H1 (cell line): ENCODE results near the gene ZNF618. TPM values are rescaled to one million over a fixed set of nuclear protein-coding genes. Genes with fewer than 3 reads are reported as not detected.

Experiments
- CTCF ChIA-PET: fragments of 300-600 bp; sonication (Branson Sonifier 250); formaldehyde crosslinking; loops from one replicate; lab custom pipeline; 2021; ENCODE audit not compliant: partially characterized antibody; lab: Charles Lee
- POLR2A ChIA-PET: fragments of 300-600 bp; sonication (Branson Sonifier 250); formaldehyde crosslinking; loops from one replicate; lab custom pipeline; 2021; ENCODE audit warnings: inconsistent platforms; ENCODE audit not compliant: partially characterized antibody; lab: Charles Lee
- DNase-seq, 2 experiments: peaks; one replicate each; pipeline versions ENCODE4 v3.0.0 to v3.0.0-alpha.2; 2010 to 2022; ENCODE audit warnings: low spot score in 2 of 2, low read depth in 1 of 2, mixed read lengths in 1 of 2
- FAIRE-seq: peaks from 2 replicates; lab custom pipeline; 2011; peaks lifted over from hg19 to GRCh38; lab: Jason Lieb, UNC
- H2AFZ ChIP-seq: 2 replicates; pipeline ENCODE4 v1.8.1; 2012; ENCODE audit warnings: low read length, inconsistent platforms
- H2AK5ac ChIP-seq: 2 replicates; pipeline ENCODE4 v1.6.1; 2013; ENCODE audit warnings: low read depth, low read length
- H2BK120ac ChIP-seq: replicated peaks from 2 replicates; pipeline ENCODE3; 2013; ENCODE audit warnings: low read depth, low read length, inconsistent platforms
- H2BK12ac ChIP-seq: 2 replicates; pipeline ENCODE4 v1.6.1; 2013; ENCODE audit warnings: low read depth, low read length
- H2BK15ac ChIP-seq: 2 replicates; pipeline ENCODE4 v1.6.1; 2013; ENCODE audit warnings: low read length
- H2BK20ac ChIP-seq: 2 replicates; pipeline ENCODE4 v1.6.1; 2013; ENCODE audit warnings: low read length
- H2BK5ac ChIP-seq: 2 replicates; pipeline ENCODE4 v1.6.1; 2013; ENCODE audit warnings: low read depth, low read length
- H3K14ac ChIP-seq: 2 replicates; pipeline ENCODE4 v1.6.1; 2013; ENCODE audit warnings: inconsistent platforms; ENCODE audit not compliant: insufficient read length
- H3K18ac ChIP-seq: 2 replicates; pipeline ENCODE4 v1.6.1; 2013; ENCODE audit warnings: low read length; ENCODE audit errors: extremely low read depth
- H3K23ac ChIP-seq: 2 replicates; pipeline ENCODE4 v1.6.1; 2013; ENCODE audit warnings: inconsistent platforms; ENCODE audit not compliant: insufficient read length
- H3K23me2 ChIP-seq: 2 replicates; pipeline ENCODE4 v1.6.1; 2013; ENCODE audit warnings: low read depth, low read length
- H3K27ac ChIP-seq: 2 replicates; pipeline ENCODE4 v1.6.1; 2011; ENCODE audit warnings: low read depth, low read length, inconsistent platforms
- H3K27me3 ChIP-seq, 4 experiments: replicated peaks in 1 of 4; 1 replicate in 1 of 4; 2 replicates in 3 of 4; pipeline versions ENCODE4 v1.6.1 to v1.8.1; 2011 to 2013; ENCODE audit warnings: low read length in 3 of 4, mild to moderate bottlenecking in 3 of 4, inconsistent platforms in 2 of 4, mixed read lengths in 2 of 4, moderate library complexity in 1 of 4; ENCODE audit not compliant: control insufficient read depth in 3 of 4, insufficient read depth in 3 of 4; ENCODE audit errors: extremely low read depth in 1 of 4
- H3K36me3 ChIP-seq, 4 experiments: 2 replicates each; pipeline versions ENCODE4 v1.6.1 to v1.8.1; 2011 to 2013; ENCODE audit warnings: mild to moderate bottlenecking in 4 of 4, low read length in 3 of 4, moderate library complexity in 2 of 4, control low read depth in 1 of 4, inconsistent platforms in 1 of 4; ENCODE audit not compliant: insufficient read depth in 4 of 4, control insufficient read depth in 2 of 4
- H3K4ac ChIP-seq: replicated peaks from 2 replicates; pipeline ENCODE3; 2013; ENCODE audit warnings: low read length, low read depth, mixed read lengths, inconsistent platforms; ENCODE audit not compliant: insufficient read length
- H3K4me1 ChIP-seq, 4 experiments: replicated peaks in 1 of 4; 1 replicate in 1 of 4; 2 replicates in 3 of 4; pipeline versions ENCODE4 v1.6.1 to v1.8.1; 2011 to 2013; ENCODE audit warnings: low read length in 3 of 4, inconsistent platforms in 2 of 4, mixed read lengths in 1 of 4; ENCODE audit not compliant: insufficient read depth in 4 of 4, control insufficient read depth in 3 of 4
- H3K4me2 ChIP-seq, 2 experiments: 2 replicates each; pipeline versions ENCODE4 v1.6.1 to v1.8.1; 2011 to 2013; ENCODE audit warnings: low read depth in 2 of 2, low read length in 2 of 2, control low read depth in 1 of 2, inconsistent platforms in 1 of 2, mild to moderate bottlenecking in 1 of 2; ENCODE audit not compliant: insufficient read depth in 1 of 2
- H3K4me3 ChIP-seq, 4 experiments: fragments of 200-600, 300-600 bp in 1 of 4; sonication (generic), shearing (Covaris generic), sonication (Bioruptor Twin) in 1 of 4; 2 replicates each; pipeline versions ENCODE4 v1.5.1 to v1.8.1; 2011 to 2016; ENCODE audit warnings: low read length in 4 of 4, low read depth in 3 of 4, control low read depth in 2 of 4, inconsistent platforms in 2 of 4, mild to moderate bottlenecking in 2 of 4, mixed read lengths in 1 of 4, moderate library complexity in 1 of 4; ENCODE audit not compliant: insufficient read depth in 2 of 4; ENCODE audit errors: extremely low read depth in 1 of 4
- H3K56ac ChIP-seq: replicated peaks from 2 replicates; pipeline ENCODE3; 2013; ENCODE audit warnings: low read depth, mild to moderate bottlenecking, mixed read lengths, low read length, inconsistent platforms; ENCODE audit not compliant: insufficient read length
- H3K79me1 ChIP-seq: 2 replicates; pipeline ENCODE4 v1.6.1; 2013; ENCODE audit warnings: low read depth, low read length, control low read depth
- H3K79me2 ChIP-seq, 2 experiments: 2 replicates each; pipeline versions ENCODE4 v1.6.1 to v1.8.1; 2012 to 2013; ENCODE audit warnings: low read length in 2 of 2, mild to moderate bottlenecking in 2 of 2, inconsistent platforms in 1 of 2; ENCODE audit not compliant: insufficient read depth in 2 of 2, control insufficient read depth in 1 of 2
- H3K9ac ChIP-seq, 4 experiments: replicated peaks in 1 of 4; 1 replicate in 1 of 4; 2 replicates in 3 of 4; pipeline versions ENCODE4 v1.6.1 to v1.8.1; 2011 to 2013; ENCODE audit warnings: low read depth in 3 of 4, low read length in 3 of 4, control low read depth in 2 of 4, mild to moderate bottlenecking in 2 of 4, moderate library complexity in 2 of 4, inconsistent platforms in 1 of 4; ENCODE audit errors: extremely low read depth in 1 of 4
- H3K9me3 ChIP-seq, 2 experiments: 2 replicates each; pipeline versions ENCODE4 v1.6.1 to v1.8.1; 2012 to 2013; ENCODE audit warnings: mild to moderate bottlenecking in 2 of 2, moderate library complexity in 2 of 2, control low read depth in 1 of 2, inconsistent platforms in 1 of 2, low read depth in 1 of 2, low read length in 1 of 2, mixed read lengths in 1 of 2; ENCODE audit not compliant: insufficient read depth in 2 of 2
- H4K20me1 ChIP-seq, 2 experiments: replicated peaks in 1 of 2; 2 replicates each; pipeline versions ENCODE3 to v1.8.1; 2011 to 2013; ENCODE audit warnings: inconsistent platforms in 2 of 2, low read length in 2 of 2, mild to moderate bottlenecking in 1 of 2; ENCODE audit not compliant: insufficient read depth in 2 of 2, control insufficient read depth in 1 of 2
- H4K5ac ChIP-seq: 2 replicates; pipeline ENCODE4 v1.6.1; 2013; ENCODE audit warnings: low read length, low read depth, mixed read lengths, inconsistent platforms; ENCODE audit not compliant: insufficient read length
- H4K8ac ChIP-seq: 2 replicates; pipeline ENCODE4 v1.8.0; 2013; ENCODE audit warnings: mild to moderate bottlenecking, moderate library complexity, low read length, inconsistent platforms; ENCODE audit not compliant: insufficient read depth; ENCODE audit errors: extremely low read depth
- H4K91ac ChIP-seq: replicated peaks from 2 replicates; pipeline ENCODE3; 2013; ENCODE audit warnings: low read length, mixed read lengths, inconsistent platforms; ENCODE audit not compliant: insufficient read length
- polyA plus RNA-seq, 7 experiments: library from polyadenylated mRNA; depleted of rRNA in 3 of 7; stranded (reverse) in 5 of 7; unstranded in 2 of 7; fragments of >200 nt in 5 of 7; fragments of 200-250 nt in 2 of 7; gene quantifications; 1 replicate in 5 of 7; 2 replicates in 1 of 7; 4 replicates in 1 of 7; pipeline versions ENCODE4 v1.2.1 to v1.2.3, GENCODE V29; 2011 to 2013; ENCODE audit warnings: missing spikeins in 2 of 7, mixed read lengths in 2 of 7
- total RNA-seq: library from RNA; stranded (reverse); fragmentation: NEBNext Ultra II Directional; extraction: Animal tissue kit (Norgen Biotek cat#: 25700); gene quantifications from 2 replicates; pipeline ENCODE4 v1.2.1, GENCODE V29; 2021
- TF ChIP-seq, protein P1 (sequence below): fragments of 300-600 bp; sonication (generic); IDR thresholded peaks from 2 replicates; pipeline ENCODE4 v1.7.1; 2012; ENCODE audit warnings: low read length, moderate library complexity, mild to moderate bottlenecking, inconsistent platforms; ENCODE audit not compliant: insufficient replicate concordance

ZNF618 gene
- total and polyA plus RNA-seq, 2 of the 8 experiments (the other 6 are each of a cell fraction or from before 2014, with no cell fraction given): 9.6 to 28.5 TPM

DNA sequence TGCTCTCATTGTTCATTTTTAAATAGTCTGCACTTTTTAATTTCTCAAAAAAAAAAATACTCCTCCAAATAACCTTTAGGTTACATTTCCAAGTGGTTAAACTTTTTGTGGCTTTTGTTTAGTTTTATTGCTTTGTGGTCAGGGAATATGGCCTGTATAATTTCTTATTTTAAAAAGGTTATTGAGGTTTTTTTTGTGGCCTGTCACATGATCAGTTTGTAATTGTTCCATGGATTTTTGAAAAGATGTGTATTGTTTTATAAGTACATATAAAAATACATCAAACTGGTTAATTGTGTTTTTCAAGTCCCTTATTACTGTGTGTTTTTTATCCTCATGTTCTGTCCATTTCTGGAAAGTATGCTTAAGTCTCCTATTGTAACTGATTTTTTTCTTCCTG, 64.0 kb downstream of the ZNF618 start:
- Histone ChIP-seq H4K91ac (no peak overlapping the region), H3K4me1 (peaks cover 0 to 10% (median 5%) of the 10 kb centered on the region in 4 experiments; a peak in 4 of 7 replicates), H4K20me1 (peaks cover 2 to 3% of the 10 kb centered on the region in 2 experiments), H2AFZ (no peak overlapping the region), H3K18ac (no peak overlapping the region), H3K27me3 (no peaks in the 10 kb centered on the region), H2BK5ac (no peak overlapping the region), H3K4me3 (no peak overlapping the region), H2BK120ac (no peak overlapping the region), H3K14ac (no peak overlapping the region), H3K4me2 (no peak overlapping the region), H3K79me1 (peaks cover 4% of the 10 kb centered on the region), H2BK15ac (no peak overlapping the region), H3K23ac (no peak overlapping the region), H3K4ac (no peak overlapping the region), H3K56ac (no peak overlapping the region), H2BK20ac (no peak overlapping the region), H3K79me2 (peaks cover 0 to 11% of the 10 kb centered on the region in 2 experiments; a peak in 2 of 4 replicates), H2BK12ac (no peak overlapping the region), H3K23me2 (no peaks in the 10 kb centered on the region), H4K5ac (no peak overlapping the region), H3K9me3 (no peaks in the 10 kb centered on the region), H2AK5ac (no peak overlapping the region), H3K36me3 (no peaks in the 10 kb centered on the region), H4K8ac (no peak overlapping the region), H3K27ac (no peak overlapping the region), H3K9ac (no peak overlapping the region)
- ChIA-PET POLR2A (no interaction called here), CTCF (interaction anchor here (1.2 kb wide), 1 partner anchor 86 kb away, joined by 4 read pairs; no protein-coding TSS in a partner anchor)
- DNase-seq: no peak
- no peak for FAIRE-seq
- TF ChIP-seq, protein P1, sequence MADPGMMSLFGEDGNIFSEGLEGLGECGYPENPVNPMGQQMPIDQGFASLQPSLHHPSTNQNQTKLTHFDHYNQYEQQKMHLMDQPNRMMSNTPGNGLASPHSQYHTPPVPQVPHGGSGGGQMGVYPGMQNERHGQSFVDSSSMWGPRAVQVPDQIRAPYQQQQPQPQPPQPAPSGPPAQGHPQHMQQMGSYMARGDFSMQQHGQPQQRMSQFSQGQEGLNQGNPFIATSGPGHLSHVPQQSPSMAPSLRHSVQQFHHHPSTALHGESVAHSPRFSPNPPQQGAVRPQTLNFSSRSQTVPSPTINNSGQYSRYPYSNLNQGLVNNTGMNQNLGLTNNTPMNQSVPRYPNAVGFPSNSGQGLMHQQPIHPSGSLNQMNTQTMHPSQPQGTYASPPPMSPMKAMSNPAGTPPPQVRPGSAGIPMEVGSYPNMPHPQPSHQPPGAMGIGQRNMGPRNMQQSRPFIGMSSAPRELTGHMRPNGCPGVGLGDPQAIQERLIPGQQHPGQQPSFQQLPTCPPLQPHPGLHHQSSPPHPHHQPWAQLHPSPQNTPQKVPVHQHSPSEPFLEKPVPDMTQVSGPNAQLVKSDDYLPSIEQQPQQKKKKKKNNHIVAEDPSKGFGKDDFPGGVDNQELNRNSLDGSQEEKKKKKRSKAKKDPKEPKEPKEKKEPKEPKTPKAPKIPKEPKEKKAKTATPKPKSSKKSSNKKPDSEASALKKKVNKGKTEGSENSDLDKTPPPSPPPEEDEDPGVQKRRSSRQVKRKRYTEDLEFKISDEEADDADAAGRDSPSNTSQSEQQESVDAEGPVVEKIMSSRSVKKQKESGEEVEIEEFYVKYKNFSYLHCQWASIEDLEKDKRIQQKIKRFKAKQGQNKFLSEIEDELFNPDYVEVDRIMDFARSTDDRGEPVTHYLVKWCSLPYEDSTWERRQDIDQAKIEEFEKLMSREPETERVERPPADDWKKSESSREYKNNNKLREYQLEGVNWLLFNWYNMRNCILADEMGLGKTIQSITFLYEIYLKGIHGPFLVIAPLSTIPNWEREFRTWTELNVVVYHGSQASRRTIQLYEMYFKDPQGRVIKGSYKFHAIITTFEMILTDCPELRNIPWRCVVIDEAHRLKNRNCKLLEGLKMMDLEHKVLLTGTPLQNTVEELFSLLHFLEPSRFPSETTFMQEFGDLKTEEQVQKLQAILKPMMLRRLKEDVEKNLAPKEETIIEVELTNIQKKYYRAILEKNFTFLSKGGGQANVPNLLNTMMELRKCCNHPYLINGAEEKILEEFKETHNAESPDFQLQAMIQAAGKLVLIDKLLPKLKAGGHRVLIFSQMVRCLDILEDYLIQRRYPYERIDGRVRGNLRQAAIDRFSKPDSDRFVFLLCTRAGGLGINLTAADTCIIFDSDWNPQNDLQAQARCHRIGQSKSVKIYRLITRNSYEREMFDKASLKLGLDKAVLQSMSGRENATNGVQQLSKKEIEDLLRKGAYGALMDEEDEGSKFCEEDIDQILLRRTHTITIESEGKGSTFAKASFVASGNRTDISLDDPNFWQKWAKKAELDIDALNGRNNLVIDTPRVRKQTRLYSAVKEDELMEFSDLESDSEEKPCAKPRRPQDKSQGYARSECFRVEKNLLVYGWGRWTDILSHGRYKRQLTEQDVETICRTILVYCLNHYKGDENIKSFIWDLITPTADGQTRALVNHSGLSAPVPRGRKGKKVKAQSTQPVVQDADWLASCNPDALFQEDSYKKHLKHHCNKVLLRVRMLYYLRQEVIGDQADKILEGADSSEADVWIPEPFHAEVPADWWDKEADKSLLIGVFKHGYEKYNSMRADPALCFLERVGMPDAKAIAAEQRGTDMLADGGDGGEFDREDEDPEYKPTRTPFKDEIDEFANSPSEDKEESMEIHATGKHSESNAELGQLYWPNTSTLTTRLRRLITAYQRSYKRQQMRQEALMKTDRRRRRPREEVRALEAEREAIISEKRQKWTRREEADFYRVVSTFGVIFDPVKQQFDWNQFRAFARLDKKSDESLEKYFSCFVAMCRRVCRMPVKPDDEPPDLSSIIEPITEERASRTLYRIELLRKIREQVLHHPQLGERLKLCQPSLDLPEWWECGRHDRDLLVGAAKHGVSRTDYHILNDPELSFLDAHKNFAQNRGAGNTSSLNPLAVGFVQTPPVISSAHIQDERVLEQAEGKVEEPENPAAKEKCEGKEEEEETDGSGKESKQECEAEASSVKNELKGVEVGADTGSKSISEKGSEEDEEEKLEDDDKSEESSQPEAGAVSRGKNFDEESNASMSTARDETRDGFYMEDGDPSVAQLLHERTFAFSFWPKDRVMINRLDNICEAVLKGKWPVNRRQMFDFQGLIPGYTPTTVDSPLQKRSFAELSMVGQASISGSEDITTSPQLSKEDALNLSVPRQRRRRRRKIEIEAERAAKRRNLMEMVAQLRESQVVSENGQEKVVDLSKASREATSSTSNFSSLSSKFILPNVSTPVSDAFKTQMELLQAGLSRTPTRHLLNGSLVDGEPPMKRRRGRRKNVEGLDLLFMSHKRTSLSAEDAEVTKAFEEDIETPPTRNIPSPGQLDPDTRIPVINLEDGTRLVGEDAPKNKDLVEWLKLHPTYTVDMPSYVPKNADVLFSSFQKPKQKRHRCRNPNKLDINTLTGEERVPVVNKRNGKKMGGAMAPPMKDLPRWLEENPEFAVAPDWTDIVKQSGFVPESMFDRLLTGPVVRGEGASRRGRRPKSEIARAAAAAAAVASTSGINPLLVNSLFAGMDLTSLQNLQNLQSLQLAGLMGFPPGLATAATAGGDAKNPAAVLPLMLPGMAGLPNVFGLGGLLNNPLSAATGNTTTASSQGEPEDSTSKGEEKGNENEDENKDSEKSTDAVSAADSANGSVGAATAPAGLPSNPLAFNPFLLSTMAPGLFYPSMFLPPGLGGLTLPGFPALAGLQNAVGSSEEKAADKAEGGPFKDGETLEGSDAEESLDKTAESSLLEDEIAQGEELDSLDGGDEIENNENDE: no peak
